C4-2B (cell line): ENCODE data around the gene SLC29A2.
A peak's percentile ranks its signal among the peaks of the same experiment; 100 is the strongest.
"Not testable (repeated sequence)": the region's sequence is repeated elsewhere in the genome, so short reads cannot be mapped to it uniquely, and the experiment has no call there.

Source experiments
- H3K27ac ChIP-seq: fragments of 450-650 bp; 2 replicates; pipeline ENCODE4 v1.5.1; 2017
- ZFX ChIP-seq: fragments of 450-650 bp; IDR thresholded peaks from 2 replicates; pipeline ENCODE4 v1.6.1; 2017
- TF ChIP-seq, protein P1 (sequence below): fragments of 450-650 bp; conservative IDR thresholded peaks from 2 replicates; pipeline ENCODE4 v1.5.1; 2017; ENCODE audit warnings: mild to moderate bottlenecking

The SLC29A2 gene

GRCh38 chr11:66365166-66365565 lies 6.4 kb downstream of the SLC29A2 start:
- TF ChIP-seq, protein P1, sequence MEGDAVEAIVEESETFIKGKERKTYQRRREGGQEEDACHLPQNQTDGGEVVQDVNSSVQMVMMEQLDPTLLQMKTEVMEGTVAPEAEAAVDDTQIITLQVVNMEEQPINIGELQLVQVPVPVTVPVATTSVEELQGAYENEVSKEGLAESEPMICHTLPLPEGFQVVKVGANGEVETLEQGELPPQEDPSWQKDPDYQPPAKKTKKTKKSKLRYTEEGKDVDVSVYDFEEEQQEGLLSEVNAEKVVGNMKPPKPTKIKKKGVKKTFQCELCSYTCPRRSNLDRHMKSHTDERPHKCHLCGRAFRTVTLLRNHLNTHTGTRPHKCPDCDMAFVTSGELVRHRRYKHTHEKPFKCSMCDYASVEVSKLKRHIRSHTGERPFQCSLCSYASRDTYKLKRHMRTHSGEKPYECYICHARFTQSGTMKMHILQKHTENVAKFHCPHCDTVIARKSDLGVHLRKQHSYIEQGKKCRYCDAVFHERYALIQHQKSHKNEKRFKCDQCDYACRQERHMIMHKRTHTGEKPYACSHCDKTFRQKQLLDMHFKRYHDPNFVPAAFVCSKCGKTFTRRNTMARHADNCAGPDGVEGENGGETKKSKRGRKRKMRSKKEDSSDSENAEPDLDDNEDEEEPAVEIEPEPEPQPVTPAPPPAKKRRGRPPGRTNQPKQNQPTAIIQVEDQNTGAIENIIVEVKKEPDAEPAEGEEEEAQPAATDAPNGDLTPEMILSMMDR = no peak
- TF ChIP-seq ZFX = no peak
- H3K27ac ChIP-seq = no peak overlapping the region

DNA sequence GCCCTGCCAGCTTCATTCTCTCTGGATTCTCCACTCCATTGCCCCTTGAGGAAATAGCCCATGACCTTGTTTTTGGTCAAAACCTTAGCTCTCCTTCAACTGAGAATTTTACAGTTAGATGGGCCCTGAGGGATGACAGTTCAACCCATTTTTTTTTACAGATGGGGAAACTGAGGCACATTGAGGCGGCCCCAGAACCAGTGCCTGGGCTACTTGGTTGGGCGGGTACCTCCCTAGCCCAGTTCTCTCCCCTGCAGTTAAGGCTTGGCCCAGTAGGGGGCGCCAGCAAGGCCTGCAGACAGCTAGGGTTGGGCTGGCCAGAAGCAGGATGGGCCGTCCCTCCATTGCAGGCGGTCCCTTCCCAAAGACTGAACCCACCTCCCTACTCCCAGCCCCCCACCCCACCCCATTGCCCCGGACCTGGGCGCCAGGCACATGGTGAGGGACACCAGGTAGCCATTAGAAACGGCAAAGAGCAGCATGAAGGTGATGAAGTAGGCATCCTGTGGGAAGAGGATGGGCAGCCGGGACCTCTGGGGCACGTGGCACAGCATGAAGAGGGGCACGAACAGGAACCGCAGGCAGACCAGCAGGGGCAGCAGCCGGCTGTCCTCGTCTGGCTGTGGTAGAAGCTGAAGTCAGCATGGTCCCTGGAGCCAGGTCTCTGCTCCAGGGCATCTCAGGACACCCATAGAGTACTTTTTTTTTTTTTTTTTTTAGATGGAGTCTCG lies 7.6 kb downstream of the SLC29A2 start:
- H3K27ac ChIP-seq = no peak overlapping the region
- TF ChIP-seq, protein P1 = peak; percentile 95
- TF ChIP-seq ZFX = no peak

DNA sequence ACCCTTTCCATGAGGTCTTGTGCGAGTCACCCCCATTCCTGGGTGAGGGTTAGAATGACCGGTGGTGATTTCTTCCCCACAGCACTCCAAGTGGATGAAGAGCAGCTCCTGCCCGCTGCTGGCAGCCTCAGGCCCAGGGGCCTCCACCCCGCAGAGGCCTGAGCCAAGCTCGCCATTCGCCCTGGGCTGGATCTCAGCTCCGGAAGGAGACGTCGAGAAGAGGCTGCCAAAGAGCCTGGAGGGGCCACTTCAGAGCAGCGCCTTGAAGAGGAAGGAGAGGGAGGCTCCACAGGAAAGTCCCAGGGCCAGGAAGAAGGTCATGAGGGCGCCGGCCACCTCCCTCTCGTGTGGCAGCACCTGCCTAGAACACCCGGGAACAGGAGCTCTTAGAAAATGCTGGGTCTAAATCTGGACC lies 8.4 kb downstream of the SLC29A2 start:
- no peak overlapping the region for H3K27ac ChIP-seq
- TF ChIP-seq, protein P1 = no peak
- TF ChIP-seq ZFX = no peak

DNA sequence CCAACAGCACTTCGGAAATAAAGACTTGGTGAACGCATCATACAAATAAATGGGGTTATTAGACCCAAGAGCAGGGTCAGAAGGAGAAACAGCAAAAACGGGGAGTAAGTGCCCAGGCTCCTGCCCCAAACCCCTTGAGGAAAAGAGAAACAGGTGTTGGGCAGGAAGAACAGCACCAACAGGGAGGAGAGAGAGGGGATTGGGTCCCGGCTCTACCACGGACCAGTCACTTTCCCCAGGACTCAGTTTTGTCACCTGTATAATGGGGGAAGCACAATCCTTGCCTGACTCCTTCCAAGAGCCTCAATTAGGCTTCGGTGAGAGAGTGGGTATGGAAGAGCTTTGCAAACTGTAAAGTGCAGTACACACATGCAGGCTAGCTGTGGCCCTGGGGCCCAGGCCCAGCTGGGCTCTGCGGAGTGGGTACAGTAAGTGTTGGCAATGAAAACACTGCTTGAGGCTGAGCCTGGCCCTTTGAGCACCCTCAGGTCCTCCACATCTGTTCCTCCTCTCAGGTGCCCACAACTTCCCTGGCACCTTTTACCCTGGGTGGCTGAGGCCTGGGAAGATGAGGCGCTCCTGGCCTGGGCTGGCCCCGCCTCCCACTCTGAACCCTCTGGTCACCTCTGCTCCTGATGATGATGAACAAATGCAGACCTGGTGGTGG lies 8.9 kb downstream of the SLC29A2 start:
- H3K27ac ChIP-seq = no peak overlapping the region
- TF ChIP-seq, protein P1 = no peak
- no peak for TF ChIP-seq ZFX

DNA sequence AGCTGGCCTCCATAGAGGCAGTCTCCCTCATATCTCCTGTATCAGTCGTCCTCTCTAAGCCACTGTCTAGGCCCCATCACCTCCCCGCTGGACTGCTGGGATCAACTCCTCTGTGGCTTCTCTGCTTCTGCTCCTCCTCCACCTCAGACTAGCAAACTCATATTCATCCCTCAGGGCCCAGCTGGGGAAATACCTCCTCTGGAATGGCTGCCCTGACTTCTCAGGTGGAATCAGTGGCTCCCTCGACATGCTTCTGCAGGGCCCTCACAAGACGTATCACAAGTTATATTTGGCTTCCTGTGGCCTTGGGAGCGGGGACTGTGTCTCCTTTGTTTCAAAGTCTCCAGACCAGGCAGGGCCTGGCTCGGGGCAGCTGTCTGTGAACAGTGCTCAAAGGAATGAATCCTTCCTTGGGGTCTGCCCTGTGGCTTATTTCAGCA lies 10.0 kb downstream of the SLC29A2 start:
- TF ChIP-seq ZFX = no peak
- TF ChIP-seq, protein P1 = no peak
- no peak overlapping the region for H3K27ac ChIP-seq

DNA sequence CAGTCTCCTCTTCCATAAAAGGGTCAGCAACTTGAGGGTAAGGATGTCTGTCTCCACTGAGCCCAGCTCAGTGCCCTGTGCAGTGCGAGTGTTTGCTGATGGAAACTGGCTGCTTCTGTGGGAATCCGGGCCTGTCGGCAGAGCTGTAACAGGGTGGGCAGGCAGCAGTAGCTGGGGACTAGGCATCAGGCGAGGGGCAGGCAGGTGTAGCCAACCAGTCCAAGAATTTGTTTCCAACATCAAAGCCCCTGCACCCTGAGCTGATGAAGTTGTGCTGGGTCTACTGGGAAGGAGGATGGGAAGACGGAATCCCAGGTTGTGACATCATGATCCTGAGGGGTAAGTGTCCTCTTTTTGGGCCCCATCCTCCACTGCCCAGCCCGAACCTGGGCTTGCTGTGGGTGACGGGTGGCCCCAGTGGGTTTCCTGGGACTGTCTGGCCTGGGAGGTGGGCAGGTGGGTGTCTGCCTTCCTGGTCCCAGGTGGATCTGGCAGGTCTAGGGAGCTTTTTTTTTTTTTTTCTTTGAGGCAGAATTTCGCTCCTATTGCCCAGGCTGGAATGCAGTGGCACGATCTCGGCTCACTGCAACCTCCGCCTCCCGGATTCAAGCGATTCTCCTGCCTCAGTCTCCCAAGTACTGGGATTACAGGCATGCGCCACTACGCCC lies 11.0 kb downstream of the SLC29A2 start:
- TF ChIP-seq, protein P1 = no peak
- no peak for TF ChIP-seq ZFX
- H3K27ac ChIP-seq = no peak overlapping the region

GRCh38 chr11:66359662-66360087 lies 11.9 kb downstream of the SLC29A2 start:
- TF ChIP-seq, protein P1 = no peak
- no peak for TF ChIP-seq ZFX

DNA sequence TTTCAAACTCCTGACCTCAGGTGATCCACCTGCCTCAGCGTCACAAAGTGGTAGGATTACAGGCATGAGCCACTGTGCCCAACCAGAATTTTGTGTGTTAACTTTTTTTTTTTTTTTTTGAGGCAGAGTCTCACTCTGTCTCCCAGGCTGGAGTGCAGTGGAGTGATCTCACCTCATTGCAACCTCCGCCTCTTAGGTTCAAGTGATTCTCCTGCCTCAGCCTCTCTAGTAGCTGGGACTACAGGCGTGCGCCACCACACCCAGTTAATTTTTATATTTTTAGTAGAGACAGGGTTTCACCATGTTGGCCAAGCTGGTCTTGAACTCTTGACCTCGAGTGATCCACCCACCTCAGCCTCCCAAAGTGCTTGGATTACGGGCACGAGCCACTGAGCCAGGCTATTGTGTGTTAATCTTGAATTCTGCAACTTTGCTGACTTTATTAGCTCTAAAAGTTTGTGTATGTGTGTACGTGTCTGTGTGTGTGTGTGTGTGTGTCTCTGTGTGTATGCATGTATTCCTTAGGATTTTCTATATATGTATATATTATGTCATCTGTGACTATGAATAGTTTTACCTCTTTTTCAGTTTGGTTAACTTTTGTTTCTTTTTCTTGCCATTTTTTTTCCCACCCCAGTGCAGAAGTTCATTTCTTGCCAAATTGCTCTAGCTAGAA lies 20.9 kb downstream of the SLC29A2 start:
- H3K27ac ChIP-seq = not testable (repeated sequence)

More at GRCh38 chr11:66359662-66360087, 11.9 kb downstream of the SLC29A2 start:
- H3K27ac ChIP-seq = no peak overlapping the region
